Left ventricle myocardium superior (tissue), 1 donor: ENCODE measurements around the gene ANKRD33B. TPM values are rescaled to one million over a fixed set of nuclear protein-coding genes. Genes with fewer than 3 reads are reported as not detected.

Experiments
- ATAC-seq: fragments of 200-7000 bp; cut with Tn5 transposase; one replicate; pipeline ENCODE4 v1.9.1; 2020; ENCODE audit warnings: mild to moderate bottlenecking, moderate library complexity
- DNase-seq: peaks from one replicate; pipeline ENCODE4 v3.0.0-alpha.2; 2020
- intact Hi-C: fragments of 100-400 bp; cut with micrococcal nuclease; formaldehyde crosslinking; loops from one replicate; pipeline ENCODE4 v1.11.0; 2022
- total RNA-seq: library from RNA; stranded (reverse); fragmentation: NEBNext Ultra II Directional; extraction: Animal tissue kit (Norgen Biotek cat#: 25700); gene quantifications from one replicate; pipeline ENCODE4 v1.2.1, GENCODE V29; 2021
- donor health status: DM: no; HTN: yes; CAD: no; lungs with severe emphysema.

Gene ANKRD33B
- total RNA-seq, 1 donor from 2014 or later = 6.7 TPM

- ATAC-seq = no peak
- intact Hi-C loops = no loop called here
- DNase-seq = no peak
Measured at GRCh38 chr5:10586555-10586954, 22.7 kb downstream of the ANKRD33B start.

DNA sequence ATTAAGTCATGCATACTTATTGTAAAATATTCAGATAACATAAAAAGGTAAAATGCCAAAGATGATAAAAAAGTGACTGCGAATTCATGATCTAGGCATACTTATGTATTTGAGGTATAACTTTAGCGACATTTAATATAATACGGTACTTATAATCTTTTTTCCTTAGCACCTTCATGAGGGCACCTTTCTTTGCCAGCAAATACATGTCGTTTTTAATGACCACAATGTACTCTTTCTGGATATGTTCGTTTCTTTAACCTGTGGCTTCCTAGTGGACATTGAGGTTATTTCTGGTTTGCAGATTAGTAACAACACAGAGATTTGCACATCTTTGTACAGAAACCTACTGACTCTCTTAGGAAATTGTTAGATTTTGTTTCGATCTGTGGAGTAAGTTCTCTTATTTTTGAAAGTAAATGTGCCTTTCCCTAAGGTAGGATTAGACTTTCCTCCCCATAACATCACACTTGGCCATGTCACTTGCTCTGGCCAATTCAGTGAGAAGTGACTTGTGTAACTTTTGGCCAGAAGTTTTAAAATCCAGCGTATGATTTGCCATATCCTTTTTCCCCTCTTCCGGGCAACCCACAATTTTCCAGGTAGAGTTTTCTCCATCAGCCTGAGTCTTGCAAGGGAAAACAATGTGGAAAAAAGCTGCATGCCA lies 24.4 kb downstream of the ANKRD33B start:
- ATAC-seq (no peak), DNase-seq (no peak)
- intact Hi-C loops = no loop called here

- DNase-seq (no peak), ATAC-seq (peak; percentile 35)
- intact Hi-C loops = no loop called here
Measured at GRCh38 chr5:10588779-10589447, 25.0 kb downstream of the ANKRD33B start.

GRCh38 chr5:10590226-10590999 lies 26.5 kb downstream of the ANKRD33B start:
- intact Hi-C loops = no loop called here
- DNase-seq = no peak
- peak; percentile 85 for ATAC-seq

GRCh38 chr5:10591159-10591558 lies 27.3 kb downstream of the ANKRD33B start:
- no peak for ATAC-seq
- intact Hi-C loops = no loop called here

DNA sequence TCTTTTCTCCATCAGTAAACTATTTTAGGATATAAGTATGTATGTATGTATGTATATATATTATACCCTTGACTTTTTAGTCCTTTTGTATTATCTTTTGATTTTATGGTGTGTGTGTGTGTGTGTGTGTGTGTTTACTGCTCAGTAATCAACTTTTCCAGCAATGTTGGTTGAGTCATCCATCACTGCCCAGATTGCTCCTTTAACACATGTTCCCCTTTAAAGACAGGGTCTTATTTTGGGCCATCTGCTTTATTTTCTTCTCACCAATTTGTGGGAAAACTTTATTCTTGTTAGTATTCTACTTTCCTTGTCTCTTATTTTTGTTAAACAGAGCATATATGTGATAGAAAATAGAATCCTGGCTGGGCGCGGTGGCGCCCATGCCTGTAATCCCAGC lies 28.1 kb downstream of the ANKRD33B start:
- intact Hi-C loops = no loop called here

More at GRCh38 chr5:10591159-10591558, 27.3 kb downstream of the ANKRD33B start:
- no peak for DNase-seq

GRCh38 chr5:10592601-10593000 lies 28.7 kb downstream of the ANKRD33B start:
- ATAC-seq (no peak), DNase-seq (no peak)
- intact Hi-C loops = no loop called here

More for the DNA sequence above, 28.1 kb downstream of the ANKRD33B start:
- DNase-seq (no peak), ATAC-seq (no peak)

DNA sequence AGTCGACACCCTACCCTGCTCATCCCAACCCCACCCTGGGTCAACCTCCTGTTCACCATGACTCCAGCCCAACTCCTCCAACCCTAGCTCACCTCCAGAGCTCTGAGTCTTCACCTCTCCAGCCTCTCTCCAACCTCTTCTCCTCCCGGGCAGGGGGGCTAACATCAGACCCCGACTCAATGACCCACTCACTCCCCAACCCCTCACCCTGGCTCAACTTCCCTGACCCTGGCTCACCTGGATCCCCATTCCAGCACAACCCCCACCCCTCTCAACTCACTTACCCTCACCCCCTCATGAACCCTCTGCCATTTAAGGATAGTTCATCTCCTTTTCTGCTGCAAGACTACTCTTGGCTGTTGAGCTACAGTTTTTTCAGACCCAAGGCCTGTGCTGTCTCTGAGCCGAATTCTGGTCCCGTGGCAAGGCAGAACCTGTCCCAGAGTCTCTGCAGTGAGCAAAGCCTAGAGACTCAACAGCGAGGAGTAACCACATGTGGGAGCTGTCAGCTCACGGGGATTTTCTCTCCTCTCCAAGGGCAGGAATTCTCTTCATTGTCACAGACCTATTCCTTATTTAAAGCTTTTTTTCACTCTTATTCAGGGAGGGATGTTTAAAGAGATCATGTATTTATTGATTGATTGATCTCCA lies 29.8 kb downstream of the ANKRD33B start:
- DNase-seq (no peak), ATAC-seq (no peak)
- intact Hi-C loops = no loop called here

- intact Hi-C loops = no loop called here
- ATAC-seq (no peak), DNase-seq (no peak)
Measured at GRCh38 chr5:10594591-10595210, 30.8 kb downstream of the ANKRD33B start.

- ATAC-seq (peak; percentile 42), DNase-seq (no peak)
- intact Hi-C loops = no loop called here
Measured at GRCh38 chr5:10595293-10595671, 31.4 kb downstream of the ANKRD33B start.

DNA sequence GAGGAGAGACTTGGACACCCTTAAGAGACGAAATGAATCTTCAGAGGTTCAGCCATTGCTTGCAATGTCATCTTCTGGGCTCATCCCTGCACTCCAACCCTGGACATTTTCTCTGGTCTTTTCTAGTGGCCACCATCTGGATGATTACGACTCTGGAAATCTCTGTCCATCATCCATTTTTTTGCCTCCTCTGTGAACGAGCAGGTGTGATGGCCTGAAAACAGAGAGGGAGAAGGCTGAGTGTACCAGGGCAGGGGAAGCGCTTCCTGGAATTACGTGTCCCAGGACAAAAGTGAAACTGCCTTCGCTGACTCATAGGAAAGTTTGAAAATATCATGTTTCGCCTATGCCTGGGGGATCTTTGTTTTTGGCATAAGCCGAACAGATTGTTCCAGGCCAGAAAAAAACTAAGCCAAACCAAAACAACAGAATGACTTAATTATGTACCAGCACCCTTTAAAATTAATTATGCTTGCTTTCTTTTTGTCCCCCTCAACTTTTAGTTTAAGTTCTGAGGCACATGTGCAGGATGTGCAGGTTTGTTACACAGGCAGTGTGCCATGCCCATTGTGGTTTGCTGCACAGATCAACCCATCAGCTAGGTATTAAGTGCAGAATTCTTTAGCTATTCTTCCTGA lies 31.9 kb downstream of the ANKRD33B start:
- peak; percentile 86 for ATAC-seq
- no peak for DNase-seq
- intact Hi-C loops = no loop called here

DNA sequence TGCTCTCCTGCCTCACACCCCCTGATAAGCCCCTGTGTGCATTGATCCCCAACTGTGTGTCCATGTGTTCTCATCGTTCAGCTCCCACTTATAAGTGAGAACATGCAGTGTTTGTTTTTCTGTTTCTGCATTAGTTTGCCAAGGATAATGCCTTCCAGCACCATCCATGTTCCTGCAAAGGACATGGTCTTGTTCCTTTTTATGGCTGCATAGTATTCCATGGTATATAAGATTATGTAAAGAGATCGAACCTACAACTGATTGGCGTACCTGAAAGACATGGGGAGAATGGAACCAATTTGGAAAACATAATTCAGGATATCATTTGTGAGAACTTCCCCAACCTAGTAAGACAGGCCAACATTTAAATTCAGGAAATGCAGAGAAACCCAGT lies 32.4 kb downstream of the ANKRD33B start:
- ATAC-seq (no peak), DNase-seq (no peak)
- intact Hi-C loops = no loop called here

DNA sequence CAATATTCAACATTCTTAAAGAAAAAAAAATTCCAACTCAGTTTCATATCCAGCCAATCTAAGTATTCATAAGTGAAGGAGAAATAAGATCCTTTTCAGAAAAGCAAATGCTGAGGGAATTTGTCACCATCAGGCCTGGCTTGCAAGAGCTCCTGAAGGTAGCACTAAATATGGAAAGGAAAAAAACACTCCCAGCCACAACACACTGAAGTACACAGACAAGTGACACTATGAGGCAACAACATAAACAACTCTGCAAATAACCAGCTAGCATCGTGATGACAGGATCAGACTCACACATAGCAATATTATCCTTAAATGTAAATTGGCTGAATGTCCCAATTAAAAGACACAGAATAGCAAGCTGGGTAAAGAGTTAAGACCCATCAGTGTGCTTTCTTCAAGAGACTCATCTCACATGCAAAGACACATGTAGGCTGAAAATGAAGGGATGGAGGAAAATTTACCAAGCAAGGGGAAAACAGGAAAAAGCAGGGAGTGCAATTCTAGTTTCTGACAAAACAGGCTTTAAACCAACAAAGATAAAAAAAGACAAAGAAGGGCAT lies 33.1 kb downstream of the ANKRD33B start:
- no peak for ATAC-seq
- no peak for DNase-seq
- intact Hi-C loops = no loop called here

DNA sequence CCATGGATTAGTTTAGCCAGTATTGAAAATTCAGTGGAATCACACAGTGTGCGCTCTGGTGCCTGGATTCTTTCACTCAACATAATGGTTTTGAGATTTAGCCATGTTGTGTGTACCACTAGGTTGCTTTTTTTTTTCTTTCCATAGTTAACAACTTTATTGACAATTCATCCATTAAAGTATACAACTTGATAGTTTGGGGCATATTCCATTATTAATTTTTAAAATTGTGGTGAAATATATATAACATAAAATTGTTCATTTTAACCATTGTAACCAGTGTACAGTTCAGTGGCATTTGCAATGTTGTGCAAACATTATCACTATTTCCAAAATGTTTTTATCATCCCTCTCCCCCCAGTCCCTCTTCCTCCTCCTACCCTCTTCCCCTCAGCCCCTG lies 35.2 kb downstream of the ANKRD33B start:
- intact Hi-C loops = no loop called here
- ATAC-seq (no peak), DNase-seq (no peak)

DNA sequence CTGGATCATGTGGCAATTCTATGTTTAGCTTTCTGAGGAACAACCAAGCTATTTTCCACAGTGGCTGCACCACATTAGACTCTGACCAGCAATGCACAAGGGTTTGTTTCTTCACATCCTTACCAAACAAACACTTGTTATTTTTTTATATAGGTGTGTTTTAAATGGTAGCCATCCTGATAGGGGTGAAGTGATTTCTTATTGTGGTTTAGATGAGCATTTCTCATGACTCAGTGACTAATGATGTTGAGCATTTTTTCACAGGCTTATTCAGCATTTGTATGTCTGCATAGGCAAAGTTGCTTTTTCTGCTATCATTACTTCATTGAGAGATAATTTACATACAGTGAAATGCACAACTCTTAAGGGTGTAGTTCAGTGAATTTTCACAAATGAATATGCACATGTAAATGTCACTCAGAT lies 36.0 kb downstream of the ANKRD33B start:
- ATAC-seq = peak; percentile 17
- DNase-seq = no peak
- intact Hi-C loops = no loop called here

GRCh38 chr5:10600626-10601245 lies 36.9 kb downstream of the ANKRD33B start:
- intact Hi-C loops = no loop called here
- ATAC-seq (no peak), DNase-seq (no peak)

DNA sequence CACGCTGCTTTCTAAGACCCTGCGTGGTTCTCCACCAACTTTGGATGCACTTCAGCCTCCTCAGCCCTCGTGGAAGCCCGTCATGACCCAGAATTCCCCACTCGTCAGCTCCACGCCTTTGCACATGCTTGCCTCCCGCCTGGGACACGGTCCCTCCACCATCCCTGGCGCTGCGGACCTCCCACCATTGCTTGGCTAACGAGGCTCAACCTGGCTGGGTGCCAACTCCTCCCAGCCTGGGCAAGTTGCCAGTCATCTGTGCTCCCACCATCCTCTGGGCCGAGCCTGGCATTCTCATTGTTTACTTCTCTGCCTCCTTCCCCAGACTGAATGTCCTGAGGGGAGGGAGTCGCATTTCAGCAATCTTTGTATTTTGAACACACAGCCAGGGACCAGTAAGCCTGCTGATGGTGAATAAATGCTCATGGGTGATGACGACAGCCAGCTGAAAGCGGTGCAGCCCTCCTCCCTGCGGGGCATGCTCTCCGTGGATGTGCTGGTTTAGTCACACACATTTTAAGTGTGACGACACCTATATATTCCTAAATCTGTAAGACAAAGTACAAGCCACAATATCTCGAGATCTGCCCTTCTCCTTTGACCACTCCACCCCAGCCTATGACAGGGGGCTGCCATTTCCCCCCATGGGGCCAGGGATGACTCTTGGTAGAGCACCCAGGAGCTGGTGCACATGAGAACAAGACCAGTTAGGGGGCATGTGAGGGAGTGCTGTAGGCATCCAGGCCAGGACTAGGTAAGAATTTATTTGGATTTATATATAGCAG lies 37.6 kb downstream of the ANKRD33B start:
- ATAC-seq = peak; percentile 91
- intact Hi-C loops = no loop called here
- DNase-seq = peak; percentile 92
